Fibroblast of mammary gland (primary cell): ENCODE measurements around the gene IGSF3.
A peak's percentile ranks its signal among the peaks of the same experiment; 100 is the strongest.

ENCODE experiments used
- DNase-seq: peaks from one replicate; pipeline ENCODE4 v3.0.0-alpha.2; 2010; ENCODE audit warnings: low read depth
- H3K4me3 ChIP-seq: 2 replicates; pipeline ENCODE4 v1.5.1; 2011; ENCODE audit warnings: low read depth, mild to moderate bottlenecking, low read length, moderate library complexity; ENCODE audit not compliant: control insufficient read depth
- TF ChIP-seq, protein P1 (sequence below): conservative IDR thresholded peaks from 2 replicates; pipeline ENCODE4 v1.5.1; 2011; ENCODE audit warnings: low read depth, low read length, inconsistent platforms; ENCODE audit not compliant: control insufficient read depth, insufficient read depth

The IGSF3 gene

GRCh38 chr1:116698244-116698595 lies 30.7 kb upstream of the IGSF3 start:
- no peak for DNase-seq
- no peak overlapping the region for H3K4me3 ChIP-seq
- TF ChIP-seq, protein P1, sequence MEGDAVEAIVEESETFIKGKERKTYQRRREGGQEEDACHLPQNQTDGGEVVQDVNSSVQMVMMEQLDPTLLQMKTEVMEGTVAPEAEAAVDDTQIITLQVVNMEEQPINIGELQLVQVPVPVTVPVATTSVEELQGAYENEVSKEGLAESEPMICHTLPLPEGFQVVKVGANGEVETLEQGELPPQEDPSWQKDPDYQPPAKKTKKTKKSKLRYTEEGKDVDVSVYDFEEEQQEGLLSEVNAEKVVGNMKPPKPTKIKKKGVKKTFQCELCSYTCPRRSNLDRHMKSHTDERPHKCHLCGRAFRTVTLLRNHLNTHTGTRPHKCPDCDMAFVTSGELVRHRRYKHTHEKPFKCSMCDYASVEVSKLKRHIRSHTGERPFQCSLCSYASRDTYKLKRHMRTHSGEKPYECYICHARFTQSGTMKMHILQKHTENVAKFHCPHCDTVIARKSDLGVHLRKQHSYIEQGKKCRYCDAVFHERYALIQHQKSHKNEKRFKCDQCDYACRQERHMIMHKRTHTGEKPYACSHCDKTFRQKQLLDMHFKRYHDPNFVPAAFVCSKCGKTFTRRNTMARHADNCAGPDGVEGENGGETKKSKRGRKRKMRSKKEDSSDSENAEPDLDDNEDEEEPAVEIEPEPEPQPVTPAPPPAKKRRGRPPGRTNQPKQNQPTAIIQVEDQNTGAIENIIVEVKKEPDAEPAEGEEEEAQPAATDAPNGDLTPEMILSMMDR = no peak

- peak; percentile 78 for DNase-seq
- TF ChIP-seq, protein P1 = no peak
- no peak overlapping the region for H3K4me3 ChIP-seq
Observed at GRCh38 chr1:116697548-116698243, 30.2 kb upstream of the IGSF3 start.

DNA sequence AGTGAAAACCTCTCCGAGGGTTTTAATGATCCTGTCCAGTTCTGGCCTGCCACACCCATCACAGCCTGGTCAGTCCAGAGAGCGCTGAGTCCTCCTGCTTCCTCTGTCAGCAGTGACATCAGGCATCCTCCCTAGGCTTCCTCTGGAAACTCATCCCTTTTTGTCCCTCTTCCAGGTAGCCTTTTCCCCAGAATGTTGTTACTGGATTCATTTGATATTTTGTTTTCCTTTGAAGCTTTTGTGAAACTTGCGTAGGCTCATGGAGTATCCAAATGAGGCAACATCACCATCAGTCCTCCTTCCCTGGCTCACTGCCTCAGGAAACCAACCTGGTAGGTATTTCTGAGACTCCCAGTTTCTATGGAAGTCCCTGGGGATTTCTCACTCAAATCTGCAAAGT lies 27.0 kb upstream of the IGSF3 start:
- no peak overlapping the region for H3K4me3 ChIP-seq
- TF ChIP-seq, protein P1 = no peak
- DNase-seq = peak; percentile 77

DNA sequence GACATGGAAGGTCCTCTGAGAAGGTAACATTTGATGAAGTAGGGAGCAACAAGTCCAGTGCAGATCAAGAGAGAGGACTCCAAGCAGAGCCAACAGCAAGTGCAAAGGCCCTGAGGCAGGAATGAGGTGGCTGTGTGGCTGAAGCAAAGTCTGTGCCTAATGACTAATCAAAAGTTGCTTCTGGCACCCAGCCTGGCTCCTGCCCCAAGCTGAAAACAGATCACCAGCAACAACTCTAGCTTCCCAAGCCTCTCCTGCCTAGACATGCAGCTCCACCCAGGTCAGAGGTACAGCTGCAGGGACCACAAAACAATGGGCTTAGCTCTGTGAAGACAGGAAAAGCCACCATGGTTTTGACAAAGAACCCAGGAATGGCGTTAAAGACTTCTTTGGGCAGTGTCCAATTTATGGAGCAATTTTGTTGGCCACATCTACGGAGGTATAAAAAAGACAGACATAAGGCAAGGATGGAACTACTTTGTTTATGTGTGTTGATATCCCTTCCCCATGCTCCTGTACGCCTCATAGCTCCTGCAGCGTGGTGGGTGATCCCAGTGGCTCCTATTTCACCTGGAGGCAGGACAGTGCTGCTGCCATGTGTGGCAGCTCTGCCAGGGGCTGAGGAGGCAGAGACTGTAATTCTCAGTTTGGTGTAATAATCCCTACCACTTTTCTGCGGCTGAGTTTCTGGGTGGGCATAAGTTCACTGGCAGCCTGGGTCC lies 26.4 kb upstream of the IGSF3 start:
- TF ChIP-seq, protein P1 = no peak
- DNase-seq = peak; percentile 90
- H3K4me3 ChIP-seq = no peak overlapping the region

DNA sequence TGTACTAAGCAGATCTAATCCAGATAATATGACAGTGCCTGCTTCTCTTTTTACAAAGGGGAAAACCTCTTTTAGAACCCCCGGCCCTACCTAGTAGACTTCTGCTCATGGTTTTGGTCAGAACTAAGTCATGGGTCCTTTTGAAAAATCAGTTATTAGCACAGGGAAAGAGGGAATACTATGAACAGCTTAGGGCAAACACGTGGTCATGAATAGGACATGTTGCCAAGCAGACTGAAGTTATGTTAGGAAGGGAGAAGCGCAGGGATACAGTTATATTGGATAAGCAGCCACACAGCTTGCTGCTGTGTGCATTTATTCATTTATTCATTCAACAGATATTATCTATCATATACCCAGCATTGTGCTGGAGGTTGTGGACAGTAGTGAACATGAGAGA lies 25.3 kb upstream of the IGSF3 start:
- DNase-seq = no peak
- TF ChIP-seq, protein P1 = no peak
- H3K4me3 ChIP-seq = no peak overlapping the region

GRCh38 chr1:116690849-116691406 lies 23.4 kb upstream of the IGSF3 start:
- no peak overlapping the region for H3K4me3 ChIP-seq
- TF ChIP-seq, protein P1 = no peak
- no peak for DNase-seq
